H9 (cell line): ENCODE measurements around the gene ZNF618. TPM values are rescaled to one million over a fixed set of nuclear protein-coding genes. Genes with fewer than 3 reads are reported as not detected.

Experiments used
- DNase-seq: peaks from one replicate; pipeline ENCODE4 v3.0.0-alpha.2; 2017
- H2AFZ ChIP-seq: one replicate; pipeline ENCODE4 v1.6.1; 2013; ENCODE audit warnings: mild to moderate bottlenecking, low read length, control low read depth, moderate library complexity
- H2AK5ac ChIP-seq: 2 replicates; pipeline ENCODE4 v1.6.1; 2013; ENCODE audit warnings: low read length, control low read depth, mixed read lengths; ENCODE audit not compliant: insufficient read length
- H2BK120ac ChIP-seq: one replicate; pipeline ENCODE4 v1.6.1; 2013; ENCODE audit warnings: low read depth, mild to moderate bottlenecking, low read length, control low read depth, inconsistent platforms; ENCODE audit not compliant: poor library complexity, severe bottlenecking
- H2BK12ac ChIP-seq: 2 replicates; pipeline ENCODE4 v1.6.1; 2013; ENCODE audit warnings: low read length, control low read depth, mixed read lengths, low read depth; ENCODE audit not compliant: insufficient read length
- H2BK15ac ChIP-seq: 2 replicates; pipeline ENCODE4 v1.6.1; 2013; ENCODE audit warnings: low read depth, low read length, control low read depth
- H2BK20ac ChIP-seq: one replicate; pipeline ENCODE4 v1.6.1; 2013; ENCODE audit warnings: low read depth, mild to moderate bottlenecking, low read length, control low read depth, inconsistent platforms; ENCODE audit not compliant: poor library complexity, severe bottlenecking
- H2BK5ac ChIP-seq: 2 replicates; pipeline ENCODE4 v1.6.1; 2013; ENCODE audit warnings: low read length, control low read depth, mixed read lengths; ENCODE audit not compliant: insufficient read length
- H3K14ac ChIP-seq: 2 replicates; pipeline ENCODE4 v1.6.1; 2013; ENCODE audit warnings: low read length, control low read depth; ENCODE audit not compliant: insufficient read depth
- H3K18ac ChIP-seq: 2 replicates; pipeline ENCODE4 v1.6.1; 2013; ENCODE audit warnings: low read depth, mild to moderate bottlenecking, mixed read lengths, low read length, control low read depth; ENCODE audit not compliant: insufficient read length
- H3K23ac ChIP-seq: 2 replicates; pipeline ENCODE4 v1.6.1; 2013; ENCODE audit warnings: low read length, control low read depth, mixed read lengths, low read depth; ENCODE audit not compliant: insufficient read length
- H3K23me2 ChIP-seq: 2 replicates; pipeline ENCODE4 v1.6.1; 2013; ENCODE audit warnings: low read depth, mild to moderate bottlenecking, mixed read lengths, low read length, control low read depth; ENCODE audit not compliant: insufficient read length, poor library complexity, severe bottlenecking
- H3K27ac ChIP-seq: 2 replicates; pipeline ENCODE4 v1.5.1; 2013; ENCODE audit warnings: low read length, control low read depth, mixed read lengths, low read depth; ENCODE audit not compliant: insufficient read length
- H3K27me3 ChIP-seq: 2 replicates; pipeline ENCODE4 v1.6.1; 2013; ENCODE audit warnings: low read length, control low read depth, inconsistent platforms; ENCODE audit not compliant: insufficient read depth
- H3K4ac ChIP-seq: 2 replicates; pipeline ENCODE4 v1.6.1; 2013; ENCODE audit warnings: low read depth, mild to moderate bottlenecking, control low read depth, inconsistent platforms, low read length, moderate library complexity
- H3K4me1 ChIP-seq: 2 replicates; pipeline ENCODE4 v1.6.1; 2013; ENCODE audit warnings: low read length, control low read depth, inconsistent platforms; ENCODE audit not compliant: insufficient read depth
- H3K4me2 ChIP-seq: 2 replicates; pipeline ENCODE4 v1.6.1; 2013; ENCODE audit warnings: low read length, control low read depth, mixed read lengths; ENCODE audit not compliant: insufficient read length, insufficient read depth
- H3K56ac ChIP-seq: 2 replicates; pipeline ENCODE4 v1.6.1; 2013; ENCODE audit warnings: low read depth, mild to moderate bottlenecking, mixed read lengths, low read length, control low read depth; ENCODE audit not compliant: insufficient read length
- H3K79me1 ChIP-seq: 2 replicates; pipeline ENCODE4 v1.6.1; 2013; ENCODE audit warnings: low read depth, mild to moderate bottlenecking, moderate library complexity, low read length, control low read depth, inconsistent platforms; ENCODE audit not compliant: insufficient read depth, poor library complexity, severe bottlenecking
- H3K79me2 ChIP-seq: 2 replicates; pipeline ENCODE4 v1.6.1; 2013; ENCODE audit warnings: low read length, control low read depth, inconsistent platforms; ENCODE audit not compliant: insufficient read depth
- H3K9ac ChIP-seq: 2 replicates; pipeline ENCODE4 v1.6.1; 2013; ENCODE audit warnings: low read length, control low read depth, mixed read lengths; ENCODE audit not compliant: insufficient read length; ENCODE audit errors: extremely low read depth
- H3K9me3 ChIP-seq: one replicate; pipeline ENCODE4 v1.6.1; 2013; ENCODE audit warnings: low read depth, low read length, inconsistent platforms; ENCODE audit not compliant: control insufficient read depth
- H3T11ph ChIP-seq: one replicate; pipeline ENCODE4 v1.6.1; 2013; ENCODE audit warnings: mild to moderate bottlenecking, low read length, control low read depth, inconsistent platforms
- H4K20me1 ChIP-seq: one replicate; pipeline ENCODE4 v1.6.1; 2013; ENCODE audit not compliant: control insufficient read depth, insufficient read length, insufficient read depth
- H4K5ac ChIP-seq: 2 replicates; pipeline ENCODE4 v1.6.1; 2013; ENCODE audit warnings: low read depth, mild to moderate bottlenecking, mixed read lengths, low read length, control low read depth; ENCODE audit not compliant: insufficient read length
- H4K8ac ChIP-seq: replicated peaks from 2 replicates; pipeline ENCODE4 v1.6.1; 2013; ENCODE audit warnings: low read length, control low read depth, mixed read lengths, low read depth; ENCODE audit not compliant: insufficient read length
- H4K91ac ChIP-seq: 2 replicates; pipeline ENCODE4 v1.6.1; 2013; ENCODE audit warnings: low read depth, mild to moderate bottlenecking, moderate library complexity, mixed read lengths, low read length, control low read depth; ENCODE audit not compliant: insufficient read length
- H3K27ac Mint-ChIP-seq, 3 experiments: 2 replicates in 2 of 3; 3 replicates in 1 of 3; pipeline ENCODE4 v1.8.0; 2020 to 2021; ENCODE audit warnings: mixed read lengths in 3 of 3, mild to moderate bottlenecking in 1 of 3, moderate library complexity in 1 of 3
- H3K27me3 Mint-ChIP-seq: 2 replicates; pipeline ENCODE4 v1.8.0; 2021; ENCODE audit warnings: low read depth, mild to moderate bottlenecking, moderate library complexity, mixed read lengths
- H3K36me3 Mint-ChIP-seq, 3 experiments: 2 replicates in 2 of 3; 3 replicates in 1 of 3; pipeline ENCODE4 v1.8.0; 2020 to 2021; ENCODE audit warnings: low read depth in 3 of 3, mixed read lengths in 3 of 3; ENCODE audit not compliant: insufficient read depth in 1 of 3
- H3K4me1 Mint-ChIP-seq, 2 experiments: 2 replicates each; pipeline ENCODE4 v1.8.0; 2020; ENCODE audit warnings: mixed read lengths in 2 of 2
- H3K4me3 Mint-ChIP-seq, 2 experiments: 2 replicates in 1 of 2; 3 replicates in 1 of 2; pipeline ENCODE4 v1.8.0; 2020 to 2021; ENCODE audit warnings: mild to moderate bottlenecking in 2 of 2, mixed read lengths in 2 of 2, moderate library complexity in 1 of 2
- H3K9me3 Mint-ChIP-seq, 2 experiments: 2 replicates in 1 of 2; 3 replicates in 1 of 2; pipeline ENCODE4 v1.8.0; 2020; ENCODE audit warnings: mild to moderate bottlenecking in 2 of 2, mixed read lengths in 2 of 2, moderate library complexity in 1 of 2
- WGBS: extraction: QIAGEN DNeasy Blood & Tissue Kit; methylation state at CpG from one replicate; pipeline ENCODE4 v1.1.7; 2013; ENCODE audit warnings: missing lambda C conversion rate, low lambda C conversion rate, mixed read lengths; ENCODE audit not compliant: insufficient read length; ENCODE audit errors: extremely low coverage; 5-methylcytosine and 5-hydroxymethylcytosine counted together
- total RNA-seq: library from RNA; stranded (reverse); gene quantifications from 2 replicates; pipeline ENCODE4 v1.2.1, GENCODE V29; 2021
- TF ChIP-seq, protein P1 (sequence below): fragments of 200-600 bp; sonication (generic); conservative IDR thresholded peaks from 3 replicates; pipeline ENCODE4 v1.8.0; 2021; ENCODE audit warnings: antibody characterized with exemption, mild to moderate bottlenecking

The ZNF618 gene
- total RNA-seq, 1 experiment from 2014 or later = 13.6 TPM

- H2AK5ac ChIP-seq = no peak overlapping the region
- no peak overlapping the region for H4K5ac ChIP-seq
- H3T11ph ChIP-seq = no peak overlapping the region
- H2BK120ac ChIP-seq = no peak overlapping the region
- no peak overlapping the region for H2BK20ac ChIP-seq
- H3K4ac ChIP-seq = no peak overlapping the region
- no peak overlapping the region for H3K4me2 ChIP-seq
- H3K9me3 ChIP-seq = no peaks in the 10 kb centered on the region
- H3K27me3 ChIP-seq = no peaks in the 10 kb centered on the region
- no peaks in the 10 kb centered on the region for H3K79me1 ChIP-seq
- peak; percentile 20 for DNase-seq
- no CpG with 5 or more reads among the region's 8 CpGs for WGBS
- H3K36me3 Mint-ChIP-seq = peaks cover 15 to 18% (median 17%) of the 10 kb centered on the region in 3 experiments
- H3K18ac ChIP-seq = no peak overlapping the region
- no peak overlapping the region for H3K23ac ChIP-seq
- no peaks in the 10 kb centered on the region for H3K23me2 ChIP-seq
- peaks cover 3% of the 10 kb centered on the region; the same call in 1 of the 2 replicates for H3K79me2 ChIP-seq
- H2BK15ac ChIP-seq = no peak overlapping the region
- H3K4me1 ChIP-seq = no peaks in the 10 kb centered on the region
- TF ChIP-seq, protein P1, sequence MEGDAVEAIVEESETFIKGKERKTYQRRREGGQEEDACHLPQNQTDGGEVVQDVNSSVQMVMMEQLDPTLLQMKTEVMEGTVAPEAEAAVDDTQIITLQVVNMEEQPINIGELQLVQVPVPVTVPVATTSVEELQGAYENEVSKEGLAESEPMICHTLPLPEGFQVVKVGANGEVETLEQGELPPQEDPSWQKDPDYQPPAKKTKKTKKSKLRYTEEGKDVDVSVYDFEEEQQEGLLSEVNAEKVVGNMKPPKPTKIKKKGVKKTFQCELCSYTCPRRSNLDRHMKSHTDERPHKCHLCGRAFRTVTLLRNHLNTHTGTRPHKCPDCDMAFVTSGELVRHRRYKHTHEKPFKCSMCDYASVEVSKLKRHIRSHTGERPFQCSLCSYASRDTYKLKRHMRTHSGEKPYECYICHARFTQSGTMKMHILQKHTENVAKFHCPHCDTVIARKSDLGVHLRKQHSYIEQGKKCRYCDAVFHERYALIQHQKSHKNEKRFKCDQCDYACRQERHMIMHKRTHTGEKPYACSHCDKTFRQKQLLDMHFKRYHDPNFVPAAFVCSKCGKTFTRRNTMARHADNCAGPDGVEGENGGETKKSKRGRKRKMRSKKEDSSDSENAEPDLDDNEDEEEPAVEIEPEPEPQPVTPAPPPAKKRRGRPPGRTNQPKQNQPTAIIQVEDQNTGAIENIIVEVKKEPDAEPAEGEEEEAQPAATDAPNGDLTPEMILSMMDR = no peak
- no peak overlapping the region for H4K91ac ChIP-seq
- no peak overlapping the region for H2BK5ac ChIP-seq
- H3K27me3 Mint-ChIP-seq = no peaks in the 10 kb centered on the region
- no peak overlapping the region for H3K27ac ChIP-seq
- no peak overlapping the region for H3K4me3 Mint-ChIP-seq
- H3K9me3 Mint-ChIP-seq = peaks cover 13% of the 10 kb centered on the region in 2 experiments; a peak in 4 of 5 replicates
- H3K27ac Mint-ChIP-seq = peak overlapping the region in 1 of 3 experiments; percentile 33; a peak in 1 of 7 replicates
- H3K9ac ChIP-seq = no peak overlapping the region
- H3K4me1 Mint-ChIP-seq = peaks cover 0 to 2% of the 10 kb centered on the region in 2 experiments; a peak in 2 of 4 replicates
- no peak overlapping the region for H4K8ac ChIP-seq
- no peaks in the 10 kb centered on the region for H4K20me1 ChIP-seq
- H3K14ac ChIP-seq = no peak overlapping the region
- H3K56ac ChIP-seq = no peak overlapping the region
- H2AFZ ChIP-seq = no peak overlapping the region
- no peak overlapping the region for H2BK12ac ChIP-seq
These were observed 42.7 kb downstream of the ZNF618 start for GRCh38 chr9:113918697-113919350.
